Dedifferentiated amniotic fluid mesenchymal stem cell (primary cell): ENCODE measurements around the gene TMEM51.
"Not testable (repeated sequence)": the region's sequence is repeated elsewhere in the genome, so short reads cannot be mapped to it uniquely, and the experiment has no call there.

Source experiments
- DNase-seq: peaks from one replicate; pipeline ENCODE4 v3.0.0-alpha.2; 2016; ENCODE audit errors: extremely low spot score

Gene TMEM51

GRCh38 chr1:15128077-15128476, 25.5 kb upstream of the TMEM51 start:
- no peak for DNase-seq

- peak; percentile 66 for DNase-seq
Observed at GRCh38 chr1:15128520-15129313, 24.8 kb upstream of the TMEM51 start.

- no peak for DNase-seq
Observed at GRCh38 chr1:15129944-15130343, 23.6 kb upstream of the TMEM51 start.

GRCh38 chr1:15130607-15131006, 22.9 kb upstream of the TMEM51 start:
- DNase-seq = no peak

GRCh38 chr1:15132965-15133364, 20.6 kb upstream of the TMEM51 start:
- no peak for DNase-seq

- no peak for DNase-seq
Observed at GRCh38 chr1:15134285-15134684, 19.3 kb upstream of the TMEM51 start.

GRCh38 chr1:15135604-15136003, 17.9 kb upstream of the TMEM51 start:
- not testable (repeated sequence) for DNase-seq

GRCh38 chr1:15137809-15138208, 15.7 kb upstream of the TMEM51 start:
- DNase-seq = no peak

GRCh38 chr1:15139654-15140350, 13.7 kb upstream of the TMEM51 start:
- no peak for DNase-seq

GRCh38 chr1:15141935-15142539, 11.5 kb upstream of the TMEM51 start:
- DNase-seq = no peak

- no peak for DNase-seq
Observed at GRCh38 chr1:15145327-15145726, 8.2 kb upstream of the TMEM51 start.

GRCh38 chr1:15146142-15146680, 7.3 kb upstream of the TMEM51 start:
- DNase-seq = no peak

GRCh38 chr1:15146971-15147376, 6.6 kb upstream of the TMEM51 start:
- no peak for DNase-seq

GRCh38 chr1:15148004-15148403, 5.5 kb upstream of the TMEM51 start:
- DNase-seq = no peak

GRCh38 chr1:15148475-15148874, 5.1 kb upstream of the TMEM51 start:
- DNase-seq = no peak

- no peak for DNase-seq
Observed at GRCh38 chr1:15148941-15149340, 4.6 kb upstream of the TMEM51 start.

- DNase-seq = no peak
Observed at GRCh38 chr1:15150376-15150775, 3.2 kb upstream of the TMEM51 start.

GRCh38 chr1:15151377-15151806, 2.2 kb upstream of the TMEM51 start:
- DNase-seq = no peak

GRCh38 chr1:15151871-15152270, 1.7 kb upstream of the TMEM51 start:
- DNase-seq = no peak

- DNase-seq = peak; percentile 80
Observed at GRCh38 chr1:15152318-15153183, 996 bp upstream of the TMEM51 start.

GRCh38 chr1:15153842-15154479, 414 bp downstream of the TMEM51 start:
- DNase-seq = peak; percentile 35
